IMR-90 (cell line): ENCODE measurements around the gene CAMK4. TPM values are rescaled to one million over a fixed set of nuclear protein-coding genes. Genes with fewer than 3 reads are reported as not detected.

Experiments used
- ATAC-seq: fragments of 200-7000 bp; cut with Tn5 transposase; 2 replicates; pipeline ENCODE4 v1.9.1; 2020; ENCODE audit warnings: low read depth, mild to moderate bottlenecking, moderate library complexity
- BruUV-seq: library from RNA; stranded (reverse); fragments of 400-500 nt; replicated peaks from 2 replicates; lab custom pipeline; 2021; lab: Mats Ljungman, UMichigan
- CTCF ChIA-PET: fragments of 300-600 bp; formaldehyde crosslinking; extraction: SDS; loops from one replicate; lab custom pipeline; 2021; ENCODE audit warnings: antibody characterized with exemption; lab: Yijun Ruan, JAX
- POLR2A ChIA-PET: fragments of 300-600 bp; sonication (Branson Sonifier 250); formaldehyde crosslinking; loops from one replicate; lab custom pipeline; 2022; ENCODE audit warnings: antibody characterized with exemption; ENCODE audit not compliant: unreplicated experiment; lab: Charles Lee
- DNase-seq: peaks from one replicate; pipeline ENCODE4 v3.0.0; 2013
- H2AFZ ChIP-seq: replicated peaks from 2 replicates; pipeline ENCODE3; 2013; ENCODE audit warnings: low read length, mild to moderate bottlenecking; ENCODE audit not compliant: poor library complexity
- H2AK5ac ChIP-seq: 2 replicates; pipeline ENCODE4 v1.6.1; 2013; ENCODE audit warnings: low read depth, low read length, inconsistent platforms
- H2AK9ac ChIP-seq: replicated peaks from 2 replicates; pipeline ENCODE3; 2013; ENCODE audit warnings: mild to moderate bottlenecking, low read depth, low read length, moderate library complexity; ENCODE audit not compliant: poor library complexity
- H2BK120ac ChIP-seq: 2 replicates; pipeline ENCODE4 v1.6.1; 2013; ENCODE audit warnings: low read depth, low read length, inconsistent platforms
- H2BK15ac ChIP-seq: 3 replicates; pipeline ENCODE4 v1.6.1; 2013; ENCODE audit warnings: low read depth, low read length, inconsistent platforms
- H2BK20ac ChIP-seq: 2 replicates; pipeline ENCODE4 v1.6.1; 2013; ENCODE audit warnings: low read depth, mild to moderate bottlenecking, inconsistent platforms, low read length, moderate library complexity
- H2BK5ac ChIP-seq: 2 replicates; pipeline ENCODE4 v1.6.1; 2013; ENCODE audit warnings: mild to moderate bottlenecking, low read depth, low read length, inconsistent platforms; ENCODE audit not compliant: poor library complexity, severe bottlenecking
- H3K14ac ChIP-seq: replicated peaks from 2 replicates; pipeline ENCODE4 v1.6.1; 2013; ENCODE audit warnings: low read depth, low read length, inconsistent platforms
- H3K18ac ChIP-seq: 2 replicates; pipeline ENCODE4 v1.6.1; 2013; ENCODE audit warnings: low read depth, low read length, control low read depth
- H3K23ac ChIP-seq: 2 replicates; pipeline ENCODE4 v1.6.1; 2013; ENCODE audit warnings: low read depth, low read length, inconsistent platforms
- H3K27ac ChIP-seq: 2 replicates; pipeline ENCODE4 v1.5.1; 2013; ENCODE audit warnings: mild to moderate bottlenecking, control low read depth, low read length; ENCODE audit not compliant: insufficient read depth
- H3K27me3 ChIP-seq: 2 replicates; pipeline ENCODE4 v1.6.1; 2013; ENCODE audit warnings: low read length; ENCODE audit not compliant: control insufficient read depth, insufficient read depth
- H3K36me3 ChIP-seq: 2 replicates; pipeline ENCODE4 v1.6.1; 2013; ENCODE audit warnings: low read length, mixed read lengths; ENCODE audit not compliant: control insufficient read depth, insufficient read depth
- H3K4ac ChIP-seq: 2 replicates; pipeline ENCODE4 v1.6.1; 2013; ENCODE audit warnings: low read depth, low read length, inconsistent platforms
- H3K4me1 ChIP-seq: 2 replicates; pipeline ENCODE4 v1.6.1; 2013; ENCODE audit warnings: low read length, mixed read lengths; ENCODE audit not compliant: control insufficient read depth, insufficient read depth
- H3K4me2 ChIP-seq: 2 replicates; pipeline ENCODE4 v1.6.1; 2013; ENCODE audit warnings: low read depth, mild to moderate bottlenecking, control low read depth, low read length, moderate library complexity
- H3K4me3 ChIP-seq: 2 replicates; pipeline ENCODE4 v1.5.1; 2013; ENCODE audit warnings: low read depth, mild to moderate bottlenecking, control low read depth, low read length, moderate library complexity; ENCODE audit not compliant: insufficient read depth
- H3K56ac ChIP-seq: 2 replicates; pipeline ENCODE4 v1.6.1; 2013; ENCODE audit warnings: low read length, inconsistent platforms; ENCODE audit not compliant: insufficient read depth; ENCODE audit errors: extremely low read depth
- H3K79me1 ChIP-seq, 2 experiments: 2 replicates each; pipeline ENCODE4 v1.6.1; 2013; ENCODE audit warnings: low read length in 2 of 2, inconsistent platforms in 1 of 2, low read depth in 1 of 2
- H3K9ac ChIP-seq: 2 replicates; pipeline ENCODE4 v1.6.1; 2013; ENCODE audit warnings: low read depth, low read length, control low read depth
- H3K9me1 ChIP-seq: 2 replicates; pipeline ENCODE4 v1.6.1; 2013; ENCODE audit warnings: low read length, inconsistent platforms; ENCODE audit not compliant: insufficient read depth
- H3K9me3 ChIP-seq: 2 replicates; pipeline ENCODE4 v1.6.1; 2013; ENCODE audit warnings: low read length; ENCODE audit not compliant: control insufficient read depth, insufficient read depth
- H4K20me1 ChIP-seq: 2 replicates; pipeline ENCODE4 v1.6.1; 2013; ENCODE audit warnings: low read length, inconsistent platforms; ENCODE audit not compliant: insufficient read depth
- H4K5ac ChIP-seq: 2 replicates; pipeline ENCODE4 v1.6.1; 2013; ENCODE audit warnings: mild to moderate bottlenecking, low read depth, low read length, control low read depth
- H4K8ac ChIP-seq, 2 experiments: 2 replicates each; pipeline ENCODE4 v1.6.1; 2013; ENCODE audit warnings: low read depth in 2 of 2, low read length in 2 of 2, control low read depth in 1 of 2, inconsistent platforms in 1 of 2
- H4K91ac ChIP-seq: 2 replicates; pipeline ENCODE4 v1.6.1; 2013; ENCODE audit warnings: low read depth, low read length, inconsistent platforms; ENCODE audit not compliant: insufficient read depth
- ELK1 ChIP-seq: fragments of 150-350 bp; IDR thresholded peaks from 2 replicates; pipeline ENCODE4 v1.6.1; 2016; ENCODE audit warnings: low read depth, mild to moderate bottlenecking, low read length, moderate library complexity, borderline replicate concordance
- WGBS, 2 experiments: methylation state at CpG; one replicate each; pipeline versions ENCODE4 v1.1.5 to v1.1.7; 2013; ENCODE audit warnings: missing lambda C conversion rate in 2 of 2; ENCODE audit not compliant: insufficient read length in 1 of 2; ENCODE audit errors: extremely low coverage in 2 of 2; 5-methylcytosine and 5-hydroxymethylcytosine counted together
- dilution Hi-C: fragments of 300-500 bp; cut with HindIII; formaldehyde crosslinking; loops from one replicate; pipeline ENCODE4 v1.14.3; 2018; ENCODE audit warnings: low sequenced_read_pairs; ENCODE audit not compliant: unreplicated experiment
- in situ Hi-C: fragments of 300-500 bp; cut with MboI; formaldehyde crosslinking; loops from 3 replicates; pipeline ENCODE4 v1.14.3; 2019; ENCODE audit warnings: low sequenced_read_pairs, inconsistent platforms, mixed read lengths
- intact Hi-C: fragments of 100-400 bp; cut with micrococcal nuclease; formaldehyde crosslinking; loops from 2 replicates; pipeline ENCODE4 v1.10.0; 2022
- polyA plus RNA-seq, 3 experiments: library from polyadenylated mRNA; depleted of rRNA; stranded (reverse); fragments of >200 nt; gene quantifications; 2 replicates each; pipeline ENCODE4 v1.2.3, GENCODE V29; 2012; ENCODE audit warnings: low replicate concordance in 1 of 3
- total RNA-seq: library from RNA; depleted of rRNA; stranded (reverse); fragments of >200 nt; gene quantifications from 2 replicates; pipeline ENCODE4 v1.2.3, GENCODE V29; 2012

CAMK4 gene
- total and polyA plus RNA-seq, 2 of the 4 experiments (the other 2 are of a cell fraction) = 3.7 to 4.8 TPM

GRCh38 chr5:111238431-111239225, 14.4 kb downstream of the CAMK4 start:
- no peak overlapping the region for H2AK9ac ChIP-seq
- peaks cover 6% of the 10 kb centered on the region; the same call in 1 of the 2 replicates for H3K4me1 ChIP-seq
- no peaks in the 10 kb centered on the region for H3K9me3 ChIP-seq
- H2AK5ac ChIP-seq = no peak overlapping the region
- ATAC-seq (no peak), DNase-seq (no peak)
- in situ Hi-C loops (no loop called here), intact Hi-C loops (no loop called here), dilution Hi-C loops (no loop called here)
- H3K4ac ChIP-seq = no peak overlapping the region
- no peak overlapping the region for H4K8ac ChIP-seq
- no peak overlapping the region for H2AFZ ChIP-seq
- no peak overlapping the region for H2BK120ac ChIP-seq
- no peak for TF ChIP-seq ELK1
- no peak overlapping the region for H3K14ac ChIP-seq
- no peak overlapping the region for H2BK20ac ChIP-seq
- no peak overlapping the region for H3K4me2 ChIP-seq
- no peak overlapping the region for H3K18ac ChIP-seq
- H2BK5ac ChIP-seq = no peak overlapping the region
- CTCF ChIA-PET = no interaction called here
- no peaks in the 10 kb centered on the region for H4K20me1 ChIP-seq
- H4K5ac ChIP-seq = no peak overlapping the region
- H3K27me3 ChIP-seq = no peaks in the 10 kb centered on the region
- 63% methylated on average over 2 of the region's 10 CpGs; no CpG with 5 or more reads in 1 of the 2 experiments for WGBS, 2 experiments
- no peaks in the 10 kb centered on the region for H3K79me1 ChIP-seq
- no TSS peak for BruUV-seq
- no peak overlapping the region for H2BK15ac ChIP-seq
- H3K4me3 ChIP-seq = no peak overlapping the region
- no peak overlapping the region for H3K23ac ChIP-seq
- no peak overlapping the region for H4K91ac ChIP-seq
- H3K56ac ChIP-seq = no peak overlapping the region
- H3K9ac ChIP-seq = no peak overlapping the region
- no peak overlapping the region for H3K27ac ChIP-seq
- POLR2A ChIA-PET = no interaction called here
- H3K9me1 ChIP-seq = no peaks in the 10 kb centered on the region
- H3K36me3 ChIP-seq = no peaks in the 10 kb centered on the region
